Neuron (in vitro differentiated cells): ENCODE measurements around the gene SLC19A3.
"Not testable (repeated sequence)": the region's sequence is repeated elsewhere in the genome, so short reads cannot be mapped to it uniquely, and the experiment has no call there.

ENCODE experiments used
- H2AFZ ChIP-seq: one replicate; pipeline ENCODE4 v1.6.1; 2013; ENCODE audit warnings: low read depth, mild to moderate bottlenecking, inconsistent platforms, low read length, moderate library complexity
- H3K27me3 ChIP-seq: one replicate; pipeline ENCODE4 v1.6.1; 2013; ENCODE audit warnings: low read length; ENCODE audit not compliant: insufficient read depth
- H3K36me3 ChIP-seq: one replicate; pipeline ENCODE4 v1.6.1; 2013; ENCODE audit warnings: low read length; ENCODE audit not compliant: insufficient read depth
- H3K4me1 ChIP-seq: one replicate; pipeline ENCODE4 v1.6.1; 2013; ENCODE audit warnings: low read length; ENCODE audit not compliant: insufficient read depth
- H3K4me3 ChIP-seq: 2 replicates; pipeline ENCODE4 v1.5.1; 2013; ENCODE audit warnings: mild to moderate bottlenecking, low read length, moderate library complexity
- H3K9me3 ChIP-seq: one replicate; pipeline ENCODE4 v1.6.1; 2013; ENCODE audit warnings: low read length

Gene SLC19A3

GRCh38 chr2:227677928-227678327 lies 39.9 kb downstream of the SLC19A3 start:
- no peaks in the 10 kb centered on the region for H3K27me3 ChIP-seq

GRCh38 chr2:227674485-227674884 lies 43.3 kb downstream of the SLC19A3 start:
- Histone ChIP-seq H3K9me3 (no peaks in the 10 kb centered on the region), H3K4me3 (no peak overlapping the region), H3K27me3 (no peaks in the 10 kb centered on the region), H3K36me3 (no peaks in the 10 kb centered on the region), H2AFZ (no peak overlapping the region), H3K4me1 (no peaks in the 10 kb centered on the region)

More at GRCh38 chr2:227677928-227678327, 39.9 kb downstream of the SLC19A3 start:
- no peaks in the 10 kb centered on the region for H3K9me3 ChIP-seq
- no peaks in the 10 kb centered on the region for H3K36me3 ChIP-seq
- H2AFZ ChIP-seq, result no peak overlapping the region
- H3K4me1 ChIP-seq, result no peaks in the 10 kb centered on the region
- H3K4me3 ChIP-seq, result no peak overlapping the region

- H2AFZ ChIP-seq, H3K36me3 ChIP-seq, H3K4me3 ChIP-seq, H3K4me1 ChIP-seq, H3K9me3 ChIP-seq, H3K27me3 ChIP-seq: not testable (repeated sequence)
These were observed 44.2 kb downstream of the SLC19A3 start for GRCh38 chr2:227673620-227674019.

GRCh38 chr2:227671170-227671905 lies 46.5 kb downstream of the SLC19A3 start:
- Histone ChIP-seq H3K9me3 (no peaks in the 10 kb centered on the region), H3K4me3 (no peak overlapping the region), H2AFZ (no peak overlapping the region), H3K36me3 (no peaks in the 10 kb centered on the region), H3K4me1 (no peaks in the 10 kb centered on the region), H3K27me3 (no peaks in the 10 kb centered on the region)

- not testable (repeated sequence) for H3K4me3 ChIP-seq, H3K36me3 ChIP-seq, H3K4me1 ChIP-seq, H3K9me3 ChIP-seq, H3K27me3 ChIP-seq, H2AFZ ChIP-seq
These were observed 51.1 kb downstream of the SLC19A3 start, which contains the start of gene SCYGR5 for GRCh38 chr2:227666631-227667170. SCYGR5 (plus strand) TSS chr2:227666804; CDS start chr2:227666804, 0 bp downstream.

- H3K36me3 ChIP-seq, result no peaks in the 10 kb centered on the region
- no peaks in the 10 kb centered on the region for H3K9me3 ChIP-seq
- H2AFZ ChIP-seq, result no peak overlapping the region
- peaks cover 6% of the 10 kb centered on the region for H3K4me1 ChIP-seq
- no peak overlapping the region for H3K4me3 ChIP-seq
- no peaks in the 10 kb centered on the region for H3K27me3 ChIP-seq
These were observed 52.5 kb downstream of the SLC19A3 start for GRCh38 chr2:227665189-227665940.

- no peaks in the 10 kb centered on the region for H3K9me3 ChIP-seq
- no peaks in the 10 kb centered on the region for H3K27me3 ChIP-seq
- H3K4me1 ChIP-seq, result peaks cover 6% of the 10 kb centered on the region
- no peaks in the 10 kb centered on the region for H3K36me3 ChIP-seq
- H2AFZ ChIP-seq, result no peak overlapping the region
- no peak overlapping the region for H3K4me3 ChIP-seq
These were observed 56.0 kb downstream of the SLC19A3 start for GRCh38 chr2:227661827-227662226.

- H3K9me3 ChIP-seq, result no peaks in the 10 kb centered on the region
- no peak overlapping the region for H3K4me3 ChIP-seq
- no peaks in the 10 kb centered on the region for H3K27me3 ChIP-seq
- H3K4me1 ChIP-seq, result peaks cover 6% of the 10 kb centered on the region
- H3K36me3 ChIP-seq, result no peaks in the 10 kb centered on the region
- H2AFZ ChIP-seq, result peak overlapping the region; percentile 69
These were observed 56.7 kb downstream of the SLC19A3 start for GRCh38 chr2:227661025-227661649.

GRCh38 chr2:227657199-227657845 lies 60.5 kb downstream of the SLC19A3 start:
- no peak overlapping the region for H2AFZ ChIP-seq
- no peaks in the 10 kb centered on the region for H3K9me3 ChIP-seq
- no peaks in the 10 kb centered on the region for H3K27me3 ChIP-seq
- H3K4me1 ChIP-seq, result peaks cover 6% of the 10 kb centered on the region
- no peaks in the 10 kb centered on the region for H3K36me3 ChIP-seq
- H3K4me3 ChIP-seq, result no peak overlapping the region

- no peaks in the 10 kb centered on the region for H3K27me3 ChIP-seq
- H3K4me1 ChIP-seq, result no peaks in the 10 kb centered on the region
- no peaks in the 10 kb centered on the region for H3K9me3 ChIP-seq
- H2AFZ ChIP-seq, result no peak overlapping the region
- H3K4me3 ChIP-seq, result no peak overlapping the region
- H3K36me3 ChIP-seq, result no peaks in the 10 kb centered on the region
These were observed 62.4 kb downstream of the SLC19A3 start for GRCh38 chr2:227655454-227655853.

GRCh38 chr2:227654426-227654825 lies 63.4 kb downstream of the SLC19A3 start:
- no peak overlapping the region for H2AFZ ChIP-seq
- no peaks in the 10 kb centered on the region for H3K27me3 ChIP-seq
- H3K4me3 ChIP-seq, result no peak overlapping the region
- no peaks in the 10 kb centered on the region for H3K9me3 ChIP-seq
- H3K4me1 ChIP-seq, result no peaks in the 10 kb centered on the region
- no peaks in the 10 kb centered on the region for H3K36me3 ChIP-seq

GRCh38 chr2:227653419-227653818 lies 64.4 kb downstream of the SLC19A3 start:
- H3K36me3 ChIP-seq, result no peaks in the 10 kb centered on the region
- no peaks in the 10 kb centered on the region for H3K9me3 ChIP-seq
- no peaks in the 10 kb centered on the region for H3K4me1 ChIP-seq
- no peaks in the 10 kb centered on the region for H3K27me3 ChIP-seq
- no peak overlapping the region for H3K4me3 ChIP-seq
- no peak overlapping the region for H2AFZ ChIP-seq
